ENCODE measurements around the gene DCC.
A peak's percentile ranks its signal among the peaks of the same experiment; 100 is the strongest.

Gene DCC

DNA sequence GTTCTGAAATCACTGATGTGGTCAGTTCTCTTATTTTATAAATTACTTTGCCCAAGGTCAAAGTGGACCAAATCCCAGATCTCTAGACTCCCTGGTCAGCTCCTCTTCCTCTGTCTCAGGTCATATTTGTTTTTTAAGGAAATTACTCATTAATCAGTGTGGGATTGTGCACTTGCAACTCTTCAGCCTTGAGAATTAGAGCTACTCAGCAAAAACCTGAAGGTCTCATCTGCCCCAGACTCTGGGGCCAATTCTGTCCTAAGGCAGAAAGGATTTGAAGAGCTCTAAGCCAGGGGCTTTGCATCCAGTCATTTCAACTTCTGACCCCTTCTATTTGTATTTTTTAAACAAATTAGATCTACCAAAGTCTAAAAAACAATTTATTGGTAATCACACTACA lies 17.7 kb upstream of the DCC start:
- no peak for TF ChIP-seq CTCF (IDR thresholded peaks at IDR 0.05; ENCODE audit: insufficient read depth, missing control alignments)
- DNase-seq (ENCODE audit: insufficient read length, low spot score): no peak
- FAIRE-seq: peak; percentile 11

DNA sequence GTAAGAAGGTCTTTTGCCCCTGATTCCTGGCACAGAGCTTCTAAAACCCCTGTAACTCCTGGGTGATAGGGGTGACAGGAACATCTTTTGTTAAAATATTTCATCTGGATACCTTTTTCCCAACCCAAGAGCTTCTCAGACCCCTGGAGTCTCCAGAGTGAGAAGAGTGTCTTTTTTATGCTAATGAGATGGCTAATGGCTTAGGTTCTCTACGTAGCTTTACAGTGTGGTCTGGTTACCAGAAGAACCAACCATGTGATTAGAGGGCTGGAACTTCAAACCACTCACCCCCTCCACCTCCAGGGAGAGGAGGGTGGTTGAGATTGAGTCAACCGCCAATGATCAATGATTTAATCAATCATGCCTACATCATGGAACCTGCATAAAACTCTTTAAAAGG lies 16.2 kb upstream of the DCC start:
- no peak for DNase-seq (ENCODE audit: insufficient read length, low spot score)
- no peak for TF ChIP-seq CTCF (IDR thresholded peaks at IDR 0.05; ENCODE audit: insufficient read depth, missing control alignments)
- no peak for FAIRE-seq

DNA sequence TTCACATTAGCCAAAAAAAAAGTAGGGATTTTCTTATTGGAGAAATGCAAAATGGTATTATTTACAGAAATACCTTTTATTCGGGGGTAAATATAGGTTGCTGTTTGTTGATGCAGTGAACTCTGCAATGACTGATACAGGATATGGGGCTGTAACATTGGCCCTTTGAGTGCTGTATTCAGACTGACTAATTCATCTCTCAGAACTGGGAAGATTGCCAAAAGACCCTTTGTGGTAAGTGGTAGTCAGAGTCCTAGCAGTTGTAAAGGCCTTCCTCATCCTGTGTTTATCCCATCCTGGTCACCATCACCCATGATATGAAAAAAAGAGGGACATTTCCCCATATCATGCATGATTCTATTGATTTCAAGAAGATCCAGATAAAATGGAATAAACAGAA lies 14.0 kb upstream of the DCC start:
- no peak for TF ChIP-seq CTCF (IDR thresholded peaks at IDR 0.05; ENCODE audit: insufficient read depth, missing control alignments)
- FAIRE-seq (peak; percentile 32), DNase-seq (ENCODE audit: insufficient read length, low spot score) (no peak)

DNA sequence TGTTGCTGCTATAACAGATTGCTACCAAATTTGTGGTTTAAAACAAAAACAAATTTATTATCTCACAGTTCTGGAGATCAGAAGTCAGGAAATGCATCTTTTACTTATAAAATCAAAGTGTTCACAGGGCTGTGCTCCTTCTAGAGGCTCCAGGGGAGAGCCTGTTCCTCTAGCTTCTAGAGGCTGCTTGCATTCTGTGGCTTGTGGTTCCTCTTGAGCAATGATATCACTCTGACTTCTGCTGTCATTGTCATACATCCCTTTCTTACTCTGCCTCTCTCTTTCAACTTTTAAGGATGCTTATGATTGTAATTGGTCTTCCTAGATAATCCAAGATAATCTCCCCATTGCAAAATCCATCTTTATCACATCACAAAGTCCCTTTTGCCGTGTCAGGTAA lies 6.1 kb upstream of the DCC start:
- TF ChIP-seq CTCF (IDR thresholded peaks at IDR 0.05; ENCODE audit: insufficient read depth, missing control alignments): no peak
- DNase-seq (ENCODE audit: insufficient read length, low spot score) (no peak), FAIRE-seq (peak; percentile 93)

GRCh38 chr18:52334307-52334706 lies 5.7 kb upstream of the DCC start:
- no peak for FAIRE-seq
- TF ChIP-seq CTCF (IDR thresholded peaks at IDR 0.05; ENCODE audit: insufficient read depth, missing control alignments): no peak
- DNase-seq (ENCODE audit: insufficient read length, low spot score): no peak

DNA sequence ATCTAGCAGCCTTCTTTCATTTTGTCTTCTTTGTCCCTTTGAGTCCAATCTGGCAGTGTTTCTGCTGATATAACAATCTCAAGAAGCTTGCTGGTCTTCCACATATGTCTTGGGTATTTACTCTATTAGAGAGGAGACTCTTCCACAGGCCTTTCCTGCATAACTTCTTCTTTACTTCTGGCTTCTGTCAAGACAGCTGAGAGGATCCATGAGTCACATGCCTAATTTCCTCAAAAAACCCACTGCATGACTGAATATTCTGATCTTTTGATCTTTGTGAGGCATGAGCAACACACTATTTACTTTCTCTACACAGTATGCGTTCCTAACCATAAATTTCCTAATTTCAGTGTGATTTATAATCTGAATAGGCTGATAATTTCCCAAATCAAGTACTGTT lies 5.1 kb upstream of the DCC start:
- no peak for FAIRE-seq
- DNase-seq (ENCODE audit: insufficient read length, low spot score): no peak
- no peak for TF ChIP-seq CTCF (IDR thresholded peaks at IDR 0.05; ENCODE audit: insufficient read depth, missing control alignments)

DNA sequence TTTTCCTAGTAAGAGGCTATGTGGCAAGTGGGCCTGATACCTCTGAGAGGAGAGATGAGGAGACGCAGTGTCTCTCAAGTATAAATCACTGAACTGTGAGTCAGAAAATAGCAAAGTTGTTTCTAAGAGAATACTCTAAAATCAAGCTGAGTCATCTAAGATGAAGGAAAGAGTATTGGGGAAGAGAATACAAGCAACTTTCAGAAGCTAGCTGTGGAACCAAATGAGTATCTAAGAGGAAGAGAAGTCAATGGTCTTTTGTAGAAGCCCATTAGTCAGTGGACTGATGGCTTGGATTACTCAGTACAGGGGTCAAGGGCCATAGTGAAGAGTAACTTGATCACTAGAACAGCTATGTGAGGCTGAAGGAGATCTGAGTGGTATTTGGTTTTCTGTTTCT lies 2.7 kb upstream of the DCC start:
- FAIRE-seq (peak; percentile 35), DNase-seq (ENCODE audit: insufficient read length, low spot score) (no peak)
- no peak for TF ChIP-seq CTCF (IDR thresholded peaks at IDR 0.05; ENCODE audit: insufficient read depth, missing control alignments)
